ENCODE measurements around the gene SETD7.

DNA sequence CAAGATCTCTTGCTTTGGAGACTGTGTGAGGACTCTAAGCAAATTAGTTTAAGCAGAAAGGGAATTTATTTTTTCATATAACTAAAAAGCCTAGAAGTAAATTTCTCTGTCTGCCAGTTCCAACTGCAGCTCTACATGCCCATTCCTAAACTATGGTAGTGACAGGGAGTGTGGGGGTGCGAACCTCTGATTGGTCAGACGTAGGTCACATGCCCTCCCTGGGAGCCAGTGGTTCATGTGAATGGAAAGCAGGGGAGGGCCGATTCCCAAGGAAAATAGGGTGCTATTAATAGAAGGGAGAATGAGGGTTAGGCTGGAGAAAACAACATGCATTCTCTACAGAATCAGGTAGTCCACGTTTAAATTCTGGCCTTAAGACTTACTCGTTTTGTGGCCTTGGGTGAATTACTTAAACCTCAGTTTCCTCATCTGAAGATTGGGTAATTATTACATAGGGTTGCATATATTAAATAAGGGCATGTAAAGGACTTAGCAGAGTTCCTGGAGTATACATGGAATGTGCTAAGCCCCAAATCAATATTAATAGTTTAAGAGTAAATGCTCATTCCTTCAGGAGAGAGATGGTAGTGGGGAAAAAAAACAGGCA lies 94.9 kb downstream of the SETD7 start:
- TF ChIP-seq, protein P1, sequence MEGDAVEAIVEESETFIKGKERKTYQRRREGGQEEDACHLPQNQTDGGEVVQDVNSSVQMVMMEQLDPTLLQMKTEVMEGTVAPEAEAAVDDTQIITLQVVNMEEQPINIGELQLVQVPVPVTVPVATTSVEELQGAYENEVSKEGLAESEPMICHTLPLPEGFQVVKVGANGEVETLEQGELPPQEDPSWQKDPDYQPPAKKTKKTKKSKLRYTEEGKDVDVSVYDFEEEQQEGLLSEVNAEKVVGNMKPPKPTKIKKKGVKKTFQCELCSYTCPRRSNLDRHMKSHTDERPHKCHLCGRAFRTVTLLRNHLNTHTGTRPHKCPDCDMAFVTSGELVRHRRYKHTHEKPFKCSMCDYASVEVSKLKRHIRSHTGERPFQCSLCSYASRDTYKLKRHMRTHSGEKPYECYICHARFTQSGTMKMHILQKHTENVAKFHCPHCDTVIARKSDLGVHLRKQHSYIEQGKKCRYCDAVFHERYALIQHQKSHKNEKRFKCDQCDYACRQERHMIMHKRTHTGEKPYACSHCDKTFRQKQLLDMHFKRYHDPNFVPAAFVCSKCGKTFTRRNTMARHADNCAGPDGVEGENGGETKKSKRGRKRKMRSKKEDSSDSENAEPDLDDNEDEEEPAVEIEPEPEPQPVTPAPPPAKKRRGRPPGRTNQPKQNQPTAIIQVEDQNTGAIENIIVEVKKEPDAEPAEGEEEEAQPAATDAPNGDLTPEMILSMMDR (conservative IDR thresholded peaks at IDR 0.05; ENCODE audit: low read depth in 2 of 2): no peak
- TF ChIP-seq, protein P2, sequence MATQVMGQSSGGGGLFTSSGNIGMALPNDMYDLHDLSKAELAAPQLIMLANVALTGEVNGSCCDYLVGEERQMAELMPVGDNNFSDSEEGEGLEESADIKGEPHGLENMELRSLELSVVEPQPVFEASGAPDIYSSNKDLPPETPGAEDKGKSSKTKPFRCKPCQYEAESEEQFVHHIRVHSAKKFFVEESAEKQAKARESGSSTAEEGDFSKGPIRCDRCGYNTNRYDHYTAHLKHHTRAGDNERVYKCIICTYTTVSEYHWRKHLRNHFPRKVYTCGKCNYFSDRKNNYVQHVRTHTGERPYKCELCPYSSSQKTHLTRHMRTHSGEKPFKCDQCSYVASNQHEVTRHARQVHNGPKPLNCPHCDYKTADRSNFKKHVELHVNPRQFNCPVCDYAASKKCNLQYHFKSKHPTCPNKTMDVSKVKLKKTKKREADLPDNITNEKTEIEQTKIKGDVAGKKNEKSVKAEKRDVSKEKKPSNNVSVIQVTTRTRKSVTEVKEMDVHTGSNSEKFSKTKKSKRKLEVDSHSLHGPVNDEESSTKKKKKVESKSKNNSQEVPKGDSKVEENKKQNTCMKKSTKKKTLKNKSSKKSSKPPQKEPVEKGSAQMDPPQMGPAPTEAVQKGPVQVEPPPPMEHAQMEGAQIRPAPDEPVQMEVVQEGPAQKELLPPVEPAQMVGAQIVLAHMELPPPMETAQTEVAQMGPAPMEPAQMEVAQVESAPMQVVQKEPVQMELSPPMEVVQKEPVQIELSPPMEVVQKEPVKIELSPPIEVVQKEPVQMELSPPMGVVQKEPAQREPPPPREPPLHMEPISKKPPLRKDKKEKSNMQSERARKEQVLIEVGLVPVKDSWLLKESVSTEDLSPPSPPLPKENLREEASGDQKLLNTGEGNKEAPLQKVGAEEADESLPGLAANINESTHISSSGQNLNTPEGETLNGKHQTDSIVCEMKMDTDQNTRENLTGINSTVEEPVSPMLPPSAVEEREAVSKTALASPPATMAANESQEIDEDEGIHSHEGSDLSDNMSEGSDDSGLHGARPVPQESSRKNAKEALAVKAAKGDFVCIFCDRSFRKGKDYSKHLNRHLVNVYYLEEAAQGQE (IDR thresholded peaks at IDR 0.05; ENCODE audit: unreplicated experiment): no peak
- TF ChIP-seq EZH2 (IDR thresholded peaks at IDR 0.05; ENCODE audit: low read depth, unreplicated experiment) (no peak), EZH2phosphoT487 (IDR thresholded peaks at IDR 0.05; ENCODE audit: unreplicated experiment) (no peak)
